Stomach (tissue), 9 donors: Measurements from ENCODE around the gene CCIN. TPM values are rescaled to one million over a fixed set of nuclear protein-coding genes. Genes with fewer than 3 reads are reported as not detected.
A peak's percentile ranks its signal among the peaks of the same experiment; 100 is the strongest.

Source experiments
- DNase-seq, 2 donors: peaks; one replicate each; pipeline versions ENCODE4 v3.0.0 to v3.0.0-alpha.2; 2013 to 2019
- H3K27ac ChIP-seq, 5 donors: fragments of 200-600 bp in 4 of 5; sonication (generic) in 4 of 5; one replicate each; pipeline ENCODE4 v1.5.1; 2013 to 2019; ENCODE audit warnings: mild to moderate bottlenecking in 1 of 5, moderate library complexity in 1 of 5
- H3K27me3 ChIP-seq, 3 donors: fragments of 200-600 bp; sonication (generic); one replicate each; pipeline ENCODE4 v1.5.1; 2017 to 2019; ENCODE audit warnings: mixed run types in 1 of 3
- H3K36me3 ChIP-seq, 4 donors: fragments of 200-600 bp; sonication (generic); 1 replicate in 3 of 4; 2 replicates in 1 of 4; pipeline ENCODE4 v1.5.1; 2016 to 2019
- H3K4me1 ChIP-seq, 4 donors: fragments of 200-600 bp; sonication (generic); one replicate each; pipeline ENCODE4 v1.5.1; 2016 to 2019
- H3K4me3 ChIP-seq, 4 donors: fragments of 200-600 bp; sonication (generic) in 3 of 4; one replicate each; pipeline ENCODE4 v1.5.1; 2016 to 2019; ENCODE audit warnings: mild to moderate bottlenecking in 1 of 4
- H3K9me3 ChIP-seq, 4 donors: fragments of 200-600 bp; sonication (generic); one replicate each; pipeline ENCODE4 v1.5.1; 2016 to 2019
- CTCF ChIP-seq, 7 experiments: fragments of 450-650 bp in 4 of 7; fragments of 200-600 bp in 3 of 7; sonication (generic) in 3 of 7; IDR thresholded peaks; one replicate each; pipeline ENCODE4 v1.5.1; 2016 to 2019; ENCODE audit warnings: antibody characterized with exemption in 7 of 7, control low read depth in 2 of 7, mild to moderate bottlenecking in 1 of 7
- EP300 ChIP-seq: sonication (generic); formaldehyde crosslinking; IDR thresholded peaks from one replicate; pipeline ENCODE4 v1.6.1; 2017; ENCODE audit warnings: antibody characterized with exemption
- POLR2A ChIP-seq, 4 donors: fragments of 450-650 bp; IDR thresholded peaks; one replicate each; pipeline ENCODE4 v1.6.1; 2016; ENCODE audit warnings: antibody characterized with exemption in 4 of 4, control low read depth in 2 of 4, mild to moderate bottlenecking in 1 of 4, moderate library complexity in 1 of 4
- POLR2AphosphoS5 ChIP-seq, 3 donors: sonication (generic); formaldehyde crosslinking; IDR thresholded peaks; one replicate each; pipeline ENCODE4 v1.6.1; 2016; ENCODE audit warnings: antibody characterized with exemption in 3 of 3
- WGBS, 5 donors: extraction: QIAGEN DNeasy Blood & Tissue Kit in 3 of 5; methylation state at CpG; one replicate each; pipeline versions ENCODE4 v1.1.5 to v1.1.7; 2013 to 2018; 5-methylcytosine and 5-hydroxymethylcytosine counted together
- intact Hi-C: fragments of 100-400 bp; cut with DNase I; formaldehyde crosslinking; loops from one replicate; pipeline ENCODE4 v1.15.1; 2023; ENCODE audit warnings: low total_unique reads
- polyA plus RNA-seq, 3 donors: library from polyadenylated mRNA; stranded (reverse); fragments of 200-250 nt; gene quantifications; one replicate each; pipeline ENCODE4 v1.2.3, GENCODE V29; 2013
- total RNA-seq, 5 donors: library from RNA; depleted of rRNA; stranded (reverse); fragments of >200 nt; gene quantifications; one replicate each; pipeline versions ENCODE4 v1.1.0 to v1.2.3, GENCODE V29; 2014 to 2016
- donor health status: healthy with polysubstance abuse.
- donor health status: Bipolar disorder and iron deficiency.
- donor health status: healthy.

The CCIN gene
- total and polyA plus RNA-seq, 8 donors: 0.08 to 1.3 (median 0.45) TPM; not detected in 3

DNA sequence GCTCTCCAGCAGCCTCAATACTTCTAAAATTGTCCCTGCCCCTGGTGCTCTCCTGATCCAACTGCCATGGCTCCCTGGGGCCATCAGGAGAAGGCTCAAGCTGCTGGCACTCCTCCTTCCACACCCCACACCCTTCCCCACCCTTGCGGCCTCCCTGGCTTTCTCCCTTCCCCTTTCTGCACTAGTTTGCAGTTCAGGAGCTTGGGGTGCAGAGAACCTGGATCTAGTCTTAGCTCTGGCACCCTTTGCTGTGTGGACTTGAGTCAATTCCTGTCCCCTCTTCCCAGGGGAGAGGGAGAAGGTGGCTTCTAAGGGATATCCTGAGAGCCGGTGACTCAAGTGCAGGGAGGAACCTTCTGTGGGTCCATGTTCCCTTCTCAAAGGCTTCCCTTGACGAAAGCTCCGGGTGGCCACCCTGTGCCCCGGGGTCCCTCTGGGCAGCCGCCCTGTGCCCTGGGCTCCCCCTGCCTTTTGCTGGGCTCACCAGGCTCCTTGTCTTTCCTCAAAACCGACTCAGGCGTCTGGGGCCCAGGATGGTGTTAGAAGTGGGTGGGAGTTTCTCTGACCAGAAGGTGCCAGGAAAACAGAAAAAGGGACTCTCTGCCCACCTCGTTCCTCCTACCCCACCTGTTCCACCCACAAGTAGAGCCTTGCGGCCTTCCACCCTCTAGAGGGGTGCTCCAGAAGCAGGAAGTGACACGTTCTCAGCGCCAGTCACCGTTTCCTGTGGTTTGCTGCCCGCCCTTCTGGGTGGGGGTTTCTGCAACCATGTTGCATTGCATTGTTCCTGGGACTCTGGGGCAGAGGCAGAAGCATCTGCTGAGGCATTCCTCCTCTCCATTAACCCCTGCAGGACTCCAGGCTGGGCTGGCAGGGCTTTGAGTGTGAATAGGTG, 17.6 kb upstream of the CCIN start:
- intact Hi-C loops: no loop called here
- Histone ChIP-seq H3K4me3 (no peak overlapping the region), H3K4me1 (peaks cover 39 to 87% (median 51%) of the 10 kb centered on the region in 4 donors), H3K36me3 (peaks cover 0 to 47% (median 11%) of the 10 kb centered on the region in 4 donors), H3K27ac (peak overlapping the region in 4 of 5 donors; percentile 73 to 86 (median 83)), H3K27me3 (no peaks in the 10 kb centered on the region), H3K9me3 (peaks cover 0 to 3% (median 0%) of the 10 kb centered on the region in 4 donors)
- no peak for TF ChIP-seq EP300
- no peak for TF ChIP-seq POLR2A (IDR thresholded peaks at IDR 0.05)
- peak in 2 of 3 donors; percentile 44 to 68 for TF ChIP-seq POLR2AphosphoS5 (IDR thresholded peaks at IDR 0.05)
- TF ChIP-seq CTCF (IDR thresholded peaks at IDR 0.05): no peak
- peak; percentile 65 to 79 for DNase-seq
- WGBS, 5 donors: 62 to 81% (median 67%) methylated on average over 10 to 14 of the region's 14 CpGs

GRCh38 chr9:36152741-36153438, 16.3 kb upstream of the CCIN start:
- TF ChIP-seq POLR2AphosphoS5 (IDR thresholded peaks at IDR 0.05): no peak
- no peak for TF ChIP-seq POLR2A (IDR thresholded peaks at IDR 0.05)
- TF ChIP-seq CTCF (IDR thresholded peaks at IDR 0.05): no peak
- Histone ChIP-seq H3K36me3 (peaks cover 0 to 44% (median 14%) of the 10 kb centered on the region in 4 donors), H3K27me3 (no peaks in the 10 kb centered on the region), H3K4me3 (no peak overlapping the region), H3K27ac (peak overlapping the region in 4 of 5 donors; percentile 63 to 84 (median 82)), H3K4me1 (peaks cover 28 to 77% (median 47%) of the 10 kb centered on the region in 4 donors), H3K9me3 (peaks cover 0 to 6% (median 0%) of the 10 kb centered on the region in 4 donors)
- 85 to 96% (median 91%) methylated on average over 8 to 10 of the region's 10 CpGs for WGBS, 5 donors
- intact Hi-C loops: no loop called here
- no peak for DNase-seq

DNA sequence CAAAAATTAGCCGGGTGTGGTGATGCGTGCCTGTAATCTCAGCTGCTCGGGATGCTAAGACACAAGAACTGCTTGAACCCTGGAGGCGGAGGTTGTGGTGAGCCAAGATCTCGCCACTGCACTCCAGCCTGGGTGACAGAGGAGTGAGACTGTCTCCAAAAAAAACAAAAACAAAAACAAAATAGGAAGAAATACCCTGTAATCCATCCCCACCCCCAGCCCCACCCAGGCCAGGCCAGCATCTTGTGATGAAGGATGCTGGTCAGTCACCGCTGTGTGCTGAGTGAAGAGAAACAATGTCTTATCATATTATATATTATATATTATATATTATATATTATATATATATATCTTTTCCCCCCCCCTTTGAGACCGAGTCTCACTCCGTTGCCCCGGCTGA, 15.4 kb upstream of the CCIN start:
- H3K27ac ChIP-seq: peak overlapping the region in 4 of 5 donors; percentile 63 to 84 (median 82)
- intact Hi-C loops: no loop called here

GRCh38 chr9:36154331-36154952, 14.7 kb upstream of the CCIN start:
- DNase-seq: peak in 1 of 2 donors; percentile 88
- Histone ChIP-seq H3K36me3 (peaks cover 0 to 40% (median 14%) of the 10 kb centered on the region in 4 donors), H3K27ac (peak overlapping the region in 4 of 5 donors; percentile 63 to 84 (median 82)), H3K4me3 (no peak overlapping the region), H3K27me3 (no peaks in the 10 kb centered on the region), H3K9me3 (peaks cover 0 to 6% (median 0%) of the 10 kb centered on the region in 4 donors), H3K4me1 (peaks cover 12 to 77% (median 40%) of the 10 kb centered on the region in 4 donors)
- TF ChIP-seq EP300: no peak
- TF ChIP-seq POLR2AphosphoS5 (IDR thresholded peaks at IDR 0.05): peak in 2 of 3 donors; percentile 8 to 11
- no peak for TF ChIP-seq CTCF (IDR thresholded peaks at IDR 0.05)
- TF ChIP-seq POLR2A (IDR thresholded peaks at IDR 0.05): no peak
- WGBS, 5 donors: 37 to 57% (median 49%) methylated on average over 11 of the region's 11 CpGs
- intact Hi-C loops: no loop called here

More for the DNA sequence above, 15.4 kb upstream of the CCIN start:
- WGBS, 5 donors: 75 to 83% (median 78%) methylated on average over 9 of the region's 9 CpGs
- peaks cover 0 to 43% (median 14%) of the 10 kb centered on the region in 4 donors for H3K36me3 ChIP-seq
- DNase-seq: no peak
- H3K27me3 ChIP-seq: no peaks in the 10 kb centered on the region
- no peak overlapping the region for H3K4me3 ChIP-seq
- no peak for TF ChIP-seq POLR2AphosphoS5 (IDR thresholded peaks at IDR 0.05)
- peaks cover 19 to 77% (median 43%) of the 10 kb centered on the region in 4 donors for H3K4me1 ChIP-seq
- H3K9me3 ChIP-seq: peaks cover 0 to 6% (median 0%) of the 10 kb centered on the region in 4 donors
